ENCODE data around the gene MEST. TPM values are rescaled to one million over a fixed set of nuclear protein-coding genes. Genes with fewer than 3 reads are reported as not detected.

MEST gene
- total and polyA plus RNA-seq, 2 of the 13 experiments (the other 11 are each of a cell fraction or from before 2014, with no cell fraction given): 49.5 to 54.6 TPM

DNA sequence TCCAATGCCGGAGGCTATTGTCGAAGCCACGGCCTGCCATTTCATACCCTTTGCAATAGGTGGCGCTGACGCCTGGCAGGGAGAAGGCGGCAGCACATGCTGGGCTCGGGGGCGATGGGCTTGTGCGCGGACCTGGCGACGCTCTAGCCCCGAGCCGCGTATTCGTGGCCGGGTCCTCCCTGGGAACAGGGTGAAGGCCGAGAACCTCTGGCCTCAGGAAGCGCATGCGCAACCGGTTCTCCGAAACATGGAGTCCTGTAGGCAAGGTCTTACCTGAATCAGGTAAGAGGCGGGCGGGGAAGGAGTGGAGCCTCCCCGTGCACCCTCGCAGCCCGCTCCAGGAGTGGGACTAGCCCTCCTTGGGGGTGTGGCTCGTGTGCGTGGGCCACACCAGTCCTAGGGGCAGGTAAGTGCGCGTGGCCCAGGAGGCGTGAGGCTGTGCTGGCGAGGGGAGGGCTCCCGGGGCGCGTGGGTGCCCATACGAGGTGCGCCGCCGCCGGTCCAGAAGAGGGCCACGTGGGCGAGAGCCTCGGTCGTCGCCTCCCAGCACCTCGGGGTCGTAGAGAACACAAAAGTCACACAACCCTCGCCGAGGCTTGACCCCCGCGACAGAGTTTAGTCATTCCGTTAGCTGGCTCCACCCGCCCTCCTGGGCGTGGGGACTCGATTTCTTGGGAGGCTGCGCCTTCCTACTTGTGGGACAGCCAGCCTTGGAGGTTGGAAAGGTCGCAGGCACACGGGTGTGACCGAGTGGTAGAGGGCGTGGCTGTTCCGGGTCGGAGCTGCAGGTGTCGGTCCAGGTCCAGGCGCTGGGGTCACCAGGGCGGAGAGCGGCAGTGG lies 5.6 kb upstream of the MEST start (continued):
- TF ChIP-seq ZNF407 (CRISPR knock-in tag; IDR thresholded peaks at IDR 0.05; ENCODE audit: not compliant biosample characterization) (no peak), REPIN1 (CRISPR knock-in tag; IDR thresholded peaks at IDR 0.05; ENCODE audit: borderline replicate concordance, low read depth) (peak; percentile 88; the same call in 1 of the 2 replicates), ZSCAN25 (CRISPR knock-in tag; IDR thresholded peaks at IDR 0.05) (0 out of 2 replicates have a peak, but pooled peaks have one; percentile 41), PCBP2 (optimal IDR thresholded peaks at IDR 0.05; ENCODE audit: low read depth, low read length, poor library complexity, severe bottlenecking) (no peak), ZNF484 (CRISPR knock-in tag; IDR thresholded peaks at IDR 0.05; ENCODE audit: borderline replicate concordance, low read depth) (no peak), PTBP1 (IDR thresholded peaks at IDR 0.05; ENCODE audit: low read depth, low read length, poor library complexity, severe bottlenecking) (peak; percentile 21), ESRRA (CRISPR knock-in tag; IDR thresholded peaks at IDR 0.05; ENCODE audit: low read depth) (no peak), ZNF24 (IDR thresholded peaks at IDR 0.05) (no peak), RELA (CRISPR knock-in tag; IDR thresholded peaks at IDR 0.05) (0 out of 2 replicates have a peak, but pooled peaks have one; percentile 21), HHEX (CRISPR knock-in tag; IDR thresholded peaks at IDR 0.05) (no peak), KMT2A (CRISPR knock-in tag; IDR thresholded peaks at IDR 0.05) (peak; percentile 79; the same call in 1 of the 2 replicates), NFATC3 (CRISPR knock-in tag; IDR thresholded peaks at IDR 0.05) (0 out of 2 replicates have a peak, but pooled peaks have one; percentile 35), NCOA2 (CRISPR knock-in tag; IDR thresholded peaks at IDR 0.05) (no peak), HMG20A (CRISPR knock-in tag; IDR thresholded peaks at IDR 0.05; ENCODE audit: borderline replicate concordance) (no peak), GRHL1 (CRISPR knock-in tag; conservative IDR thresholded peaks at IDR 0.05) (no peak), FOXA3 (CRISPR knock-in tag; IDR thresholded peaks at IDR 0.05) (peak; percentile 41; the same call in 1 of the 2 replicates)
- TF ChIP-seq, protein P1, sequence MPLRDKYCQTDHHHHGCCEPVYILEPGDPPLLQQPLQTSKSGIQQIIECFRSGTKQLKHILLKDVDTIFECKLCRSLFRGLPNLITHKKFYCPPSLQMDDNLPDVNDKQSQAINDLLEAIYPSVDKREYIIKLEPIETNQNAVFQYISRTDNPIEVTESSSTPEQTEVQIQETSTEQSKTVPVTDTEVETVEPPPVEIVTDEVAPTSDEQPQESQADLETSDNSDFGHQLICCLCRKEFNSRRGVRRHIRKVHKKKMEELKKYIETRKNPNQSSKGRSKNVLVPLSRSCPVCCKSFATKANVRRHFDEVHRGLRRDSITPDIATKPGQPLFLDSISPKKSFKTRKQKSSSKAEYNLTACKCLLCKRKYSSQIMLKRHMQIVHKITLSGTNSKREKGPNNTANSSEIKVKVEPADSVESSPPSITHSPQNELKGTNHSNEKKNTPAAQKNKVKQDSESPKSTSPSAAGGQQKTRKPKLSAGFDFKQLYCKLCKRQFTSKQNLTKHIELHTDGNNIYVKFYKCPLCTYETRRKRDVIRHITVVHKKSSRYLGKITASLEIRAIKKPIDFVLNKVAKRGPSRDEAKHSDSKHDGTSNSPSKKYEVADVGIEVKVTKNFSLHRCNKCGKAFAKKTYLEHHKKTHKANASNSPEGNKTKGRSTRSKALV (CRISPR knock-in tag; IDR thresholded peaks at IDR 0.05): no peak
